ENCODE data around the gene ZNF776.
"Not testable (repeated sequence)": the region's sequence is repeated elsewhere in the genome, so short reads cannot be mapped to it uniquely, and the experiment has no call there.

Gene ZNF776

DNA sequence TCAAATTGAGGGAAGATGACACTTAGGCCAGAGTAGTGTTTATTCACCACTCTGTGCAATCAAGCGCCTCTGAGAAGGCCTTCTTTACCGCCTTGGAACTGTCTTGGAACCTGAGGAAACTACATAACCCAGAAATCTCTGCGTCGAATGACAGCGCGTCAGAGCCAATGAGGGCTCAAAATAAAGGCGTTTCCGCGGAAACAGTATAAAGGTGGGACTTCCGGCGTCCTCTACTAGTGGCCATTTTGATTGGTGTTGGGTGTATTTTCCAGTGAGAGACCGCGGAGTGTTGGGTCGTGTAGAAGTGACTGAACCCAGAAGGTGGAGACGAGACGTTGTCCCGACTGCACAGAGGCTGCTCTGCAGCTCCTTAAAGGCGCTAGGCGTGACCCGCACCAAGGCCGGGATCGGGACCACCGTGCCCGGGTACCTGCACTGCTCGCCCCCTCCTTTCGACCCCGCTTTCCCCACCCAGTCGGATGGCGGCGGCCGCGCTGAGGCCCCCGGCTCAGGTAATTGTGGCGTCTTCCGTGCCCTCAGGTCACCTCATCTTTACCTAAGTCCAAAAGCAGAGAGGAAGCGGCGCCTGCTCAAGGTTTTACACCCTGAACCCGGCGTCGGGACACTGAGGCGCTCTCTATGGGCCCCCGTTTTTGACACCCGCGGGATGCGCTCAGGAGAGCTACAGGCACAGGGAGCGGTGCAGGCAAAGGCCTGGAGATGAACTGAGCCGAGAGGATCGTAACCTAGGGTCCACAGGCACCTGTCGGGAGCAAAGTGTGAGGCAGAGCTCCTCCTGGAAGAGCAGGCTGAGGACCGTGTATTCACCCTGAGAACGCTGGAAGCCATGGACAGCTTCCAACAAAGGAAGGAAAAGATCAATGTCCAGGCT, at the start of gene ZNF776:
TSS of gene ZNF776 (plus strand) at position 236 of the 892 bp plus-strand sequence. CDS start at position 480, 244 bp downstream.
- DNase-seq (ENCODE audit: low read depth), result peak; percentile 65

DNA sequence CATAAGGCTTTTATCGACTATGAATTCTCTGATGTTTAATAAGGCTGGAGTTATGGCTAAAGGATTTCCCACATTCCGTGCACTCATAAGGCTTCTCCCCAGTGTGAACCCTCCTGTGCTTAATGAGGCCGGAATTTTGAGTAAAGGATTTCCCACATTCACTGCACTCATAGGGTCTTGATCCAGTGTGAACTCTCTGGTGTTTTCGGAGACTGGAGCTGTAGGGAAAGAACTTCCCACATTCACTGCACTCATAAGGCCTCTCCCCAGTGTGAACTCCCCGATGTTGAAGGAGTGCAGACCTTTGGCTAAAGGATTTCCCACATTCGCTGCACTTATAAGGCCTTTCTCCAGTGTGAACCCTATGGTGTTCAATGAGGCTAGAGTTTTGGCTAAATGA, 45.0 kb upstream of the ZNF776 start:
- DNase-seq (ENCODE audit: low read depth), result no peak

DNA sequence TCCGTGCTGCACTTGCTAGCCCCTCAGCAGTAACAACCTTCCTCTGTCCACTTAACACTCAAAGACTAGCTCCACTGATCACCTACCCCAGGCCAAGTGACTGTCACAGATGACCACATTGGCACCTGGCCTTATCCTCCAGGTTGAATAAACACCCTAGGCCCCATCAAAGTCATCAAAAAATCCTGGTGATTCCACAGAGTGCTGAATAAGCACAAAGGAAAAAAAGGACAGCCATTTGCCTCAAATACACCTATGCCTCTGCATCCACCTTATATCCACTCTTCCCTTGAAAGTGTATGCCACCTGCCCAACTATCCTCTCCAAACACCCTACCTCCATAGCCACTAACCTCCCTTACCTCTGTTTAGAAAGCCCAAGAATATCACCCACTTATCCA, 40.3 kb upstream of the ZNF776 start:
- no peak for DNase-seq (ENCODE audit: low read depth)

DNA sequence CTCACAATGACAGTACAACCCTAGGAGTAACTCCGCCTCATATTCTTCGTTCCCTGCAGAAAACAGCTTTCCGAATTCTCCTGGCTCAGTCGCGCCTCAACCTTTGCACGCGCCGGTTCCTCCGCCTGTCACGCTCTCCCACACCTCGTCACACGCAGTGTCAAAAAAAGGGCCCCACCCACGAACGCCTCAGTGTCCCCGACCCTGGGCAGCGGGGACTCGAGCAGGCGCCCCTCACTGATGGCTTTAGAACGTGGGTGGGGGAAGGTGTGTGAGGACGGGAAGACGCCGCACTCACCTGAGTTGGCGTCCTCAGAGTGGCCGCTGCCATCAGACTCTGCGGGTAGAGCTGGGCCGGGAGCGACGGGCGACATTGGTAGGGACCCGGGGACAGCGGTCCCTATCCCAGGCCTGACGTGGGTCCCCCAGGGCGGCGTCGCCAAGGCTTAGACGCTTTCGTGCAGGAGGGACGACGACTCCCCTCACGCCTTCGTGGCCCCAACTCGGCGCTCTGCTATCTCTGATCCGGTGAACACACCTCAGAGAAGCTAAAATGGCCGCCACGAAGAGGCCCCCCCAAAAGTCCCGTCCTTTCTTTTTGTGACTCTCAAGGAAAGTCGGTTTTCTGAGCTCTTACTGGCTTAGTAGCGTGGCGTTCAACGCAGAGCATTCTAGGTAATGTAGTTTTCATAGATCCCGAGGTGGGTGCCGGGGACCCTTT, 37.8 kb upstream of the ZNF776 start, which contains the start of gene ZNF154:
TSS of gene ZNF154 (minus strand) at position 564 of the 721 bp plus-strand sequence. CDS start at position 331, 233 bp downstream.
- peak; percentile 8 for DNase-seq (ENCODE audit: low read depth)

DNA sequence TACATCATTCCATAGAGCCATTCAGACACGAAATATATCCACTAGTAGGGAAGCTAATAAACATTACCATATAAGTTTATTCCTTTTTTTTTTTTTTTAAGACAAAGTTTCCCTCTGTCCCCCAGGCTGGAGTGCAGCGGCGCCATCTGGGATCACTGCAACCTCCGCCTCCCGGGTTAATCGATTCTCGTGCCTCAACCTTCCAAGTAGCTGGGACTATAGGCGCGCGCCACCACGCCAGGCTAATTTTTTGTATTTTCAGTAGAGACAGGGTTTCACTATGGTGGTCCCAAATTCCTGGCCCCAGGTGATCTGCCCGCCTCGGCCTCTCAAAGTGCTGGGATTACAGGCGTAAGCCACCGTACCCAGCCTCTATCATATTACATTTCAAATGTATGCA, 37.0 kb upstream of the ZNF776 start:
- DNase-seq (ENCODE audit: low read depth), result no peak

DNA sequence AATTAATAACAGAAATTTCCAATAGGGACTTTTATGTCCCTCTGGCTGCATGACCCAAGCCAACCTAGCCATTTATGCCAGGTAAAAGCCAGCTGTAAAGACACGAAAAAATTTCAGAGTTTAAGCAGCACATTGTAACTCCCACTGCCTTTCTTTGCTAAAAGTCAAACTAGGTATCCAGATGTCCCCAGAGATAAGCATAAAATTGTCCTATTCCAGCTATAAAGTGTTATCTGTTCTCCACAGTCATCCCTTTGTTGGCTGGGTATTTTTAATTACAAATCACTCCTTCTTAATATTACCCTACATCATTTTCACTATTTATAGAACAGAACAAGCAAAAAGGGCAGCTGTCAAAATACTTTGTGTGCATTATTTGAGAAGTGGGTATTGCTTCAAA, 34.4 kb upstream of the ZNF776 start:
- DNase-seq (ENCODE audit: low read depth), result no peak

DNA sequence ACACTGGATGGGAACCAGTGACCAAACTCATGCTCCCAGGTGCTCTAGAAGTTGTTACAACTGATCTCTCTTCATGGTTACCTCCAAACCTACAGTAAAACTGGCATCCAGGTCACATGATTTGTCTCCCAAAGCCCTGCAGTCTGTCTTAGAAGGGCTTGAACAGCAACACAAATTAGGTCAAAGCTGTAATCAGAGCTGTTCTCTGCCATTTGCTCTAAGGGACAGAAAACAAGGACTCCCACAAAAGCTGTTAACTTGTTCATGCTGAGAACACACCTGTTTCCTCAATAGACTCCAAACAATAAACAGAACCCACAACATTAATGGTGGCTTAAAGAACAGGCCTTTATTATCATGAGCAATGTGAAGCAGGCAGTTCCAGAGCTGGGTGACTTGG, 27.2 kb upstream of the ZNF776 start:
- DNase-seq (ENCODE audit: low read depth), result no peak

DNA sequence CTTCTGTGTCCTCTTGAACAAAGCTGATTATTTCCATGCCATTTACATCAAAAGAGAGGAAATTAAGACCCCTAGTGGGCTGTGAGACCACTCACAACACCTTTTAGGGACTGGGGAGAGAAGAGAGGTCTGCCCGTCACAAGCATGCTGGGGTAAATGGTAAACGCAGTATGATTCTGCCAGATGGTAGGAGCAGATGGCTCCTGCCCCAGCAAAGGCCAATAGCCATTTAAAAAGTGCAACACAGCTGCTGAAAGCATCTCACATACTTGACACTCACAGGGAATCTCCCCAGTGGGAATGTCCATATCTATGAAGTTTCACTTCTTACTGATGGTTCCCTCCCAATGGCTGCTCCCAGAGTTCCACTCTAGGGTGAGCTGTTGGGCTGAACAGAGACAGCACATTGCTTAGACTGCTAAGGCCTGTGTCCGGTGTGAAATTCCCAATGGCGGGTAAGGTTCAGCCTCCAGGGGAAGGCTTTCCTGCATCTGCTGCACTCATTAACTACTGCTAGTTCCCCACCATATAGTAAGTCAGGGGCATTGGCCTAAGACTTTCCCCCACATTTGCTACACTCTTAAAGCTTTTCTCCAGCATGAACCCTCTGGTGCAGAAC, 26.6 kb upstream of the ZNF776 start:
- DNase-seq (ENCODE audit: low read depth), result no peak

DNA sequence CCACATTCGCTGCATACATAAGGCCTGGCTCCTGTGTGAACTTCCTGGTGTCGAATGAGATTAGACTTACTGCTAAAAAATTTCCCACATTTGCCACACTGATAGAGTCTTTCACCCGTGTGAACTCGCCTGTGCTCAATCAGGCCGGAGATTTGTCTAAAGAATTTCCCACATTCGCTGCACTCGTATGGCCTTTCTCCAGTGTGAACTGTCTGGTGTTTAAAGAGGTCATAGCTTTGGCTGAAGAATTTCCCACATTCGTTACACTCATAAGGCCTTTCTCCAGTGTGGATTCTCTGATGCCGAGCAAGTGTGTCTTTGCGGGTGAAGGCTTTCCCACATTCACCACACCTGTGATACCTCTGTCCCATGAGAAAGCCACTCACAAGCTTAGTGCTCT, 25.7 kb upstream of the ZNF776 start:
- DNase-seq (ENCODE audit: low read depth), result no peak

DNA sequence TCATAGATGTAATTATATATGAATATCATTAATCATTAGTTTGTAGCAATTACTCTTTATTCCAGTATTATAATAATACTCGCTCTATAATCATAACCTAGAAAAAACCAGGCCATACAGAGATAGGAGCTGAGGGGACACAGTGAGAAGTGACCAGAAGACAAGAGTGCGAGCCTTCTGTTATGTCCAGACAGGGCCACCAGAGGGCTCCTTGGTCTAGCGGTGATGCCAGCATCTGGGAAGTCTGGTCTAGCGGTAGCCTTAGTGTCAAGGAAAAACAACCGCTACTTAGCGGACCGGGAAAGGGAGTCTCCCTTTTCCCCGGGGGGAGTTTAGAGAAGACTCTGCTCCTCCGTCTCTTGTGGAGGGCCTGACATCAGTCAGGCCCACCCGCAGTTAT, 8.3 kb upstream of the ZNF776 start:
- DNase-seq (ENCODE audit: low read depth), result not testable (repeated sequence)

DNA sequence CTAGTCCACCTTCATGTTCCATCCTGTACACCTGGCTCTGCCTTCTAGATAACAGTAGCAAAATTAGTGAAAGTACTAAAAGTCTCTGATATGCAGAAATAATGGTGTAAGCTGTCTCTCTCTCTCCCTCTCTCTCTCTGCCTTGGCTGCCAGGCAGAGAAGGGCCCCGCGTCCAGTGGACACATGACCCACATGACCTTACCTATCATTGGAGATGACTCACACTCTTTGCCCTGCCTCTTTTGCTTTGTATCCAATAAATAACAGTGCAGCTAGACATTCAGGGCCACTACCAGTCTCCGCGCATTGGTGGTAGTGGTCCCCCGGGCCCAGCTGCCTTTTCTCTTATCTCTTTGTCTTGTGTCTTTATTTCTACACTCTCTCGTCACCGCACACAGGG, 7.8 kb upstream of the ZNF776 start:
- DNase-seq (ENCODE audit: low read depth), result not testable (repeated sequence)

DNA sequence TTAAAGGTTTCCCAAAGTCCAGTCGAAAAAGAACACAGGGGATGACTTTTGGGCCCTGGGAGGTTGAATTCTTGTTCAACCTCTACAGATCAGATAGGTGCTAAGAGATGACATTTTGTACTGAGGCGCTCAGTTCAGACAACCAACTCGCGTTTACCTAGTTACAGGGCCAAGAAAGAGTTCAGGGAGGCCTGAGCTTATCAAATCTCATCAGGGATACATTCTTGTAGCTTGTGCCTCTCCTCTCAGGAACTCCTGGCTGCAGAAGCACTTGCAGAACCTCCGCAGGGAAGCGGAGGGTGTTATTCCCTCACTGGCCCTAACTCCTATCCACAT, 825 bp downstream of the ZNF776 start:
- no peak for DNase-seq (ENCODE audit: low read depth)

DNA sequence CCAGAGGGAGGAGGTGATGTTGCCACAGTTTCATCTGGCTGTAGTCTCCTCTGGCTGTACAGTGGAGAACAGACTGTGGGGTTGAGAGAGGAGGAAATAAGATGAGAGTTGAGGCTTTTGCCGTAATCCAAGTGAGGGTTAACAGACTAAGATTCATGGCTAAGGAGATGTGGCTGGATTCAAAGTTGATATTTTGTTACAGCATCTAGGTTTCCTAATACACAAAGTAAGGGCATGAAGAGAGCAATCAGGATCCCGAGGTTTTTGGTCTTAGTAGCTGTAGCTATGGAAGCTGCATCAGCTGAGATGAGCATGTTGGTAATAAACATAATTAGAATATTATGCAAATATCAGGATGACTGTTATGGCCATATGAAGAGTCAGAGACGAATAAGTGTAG, 1.4 kb downstream of the ZNF776 start:
- no peak for DNase-seq (ENCODE audit: low read depth)

DNA sequence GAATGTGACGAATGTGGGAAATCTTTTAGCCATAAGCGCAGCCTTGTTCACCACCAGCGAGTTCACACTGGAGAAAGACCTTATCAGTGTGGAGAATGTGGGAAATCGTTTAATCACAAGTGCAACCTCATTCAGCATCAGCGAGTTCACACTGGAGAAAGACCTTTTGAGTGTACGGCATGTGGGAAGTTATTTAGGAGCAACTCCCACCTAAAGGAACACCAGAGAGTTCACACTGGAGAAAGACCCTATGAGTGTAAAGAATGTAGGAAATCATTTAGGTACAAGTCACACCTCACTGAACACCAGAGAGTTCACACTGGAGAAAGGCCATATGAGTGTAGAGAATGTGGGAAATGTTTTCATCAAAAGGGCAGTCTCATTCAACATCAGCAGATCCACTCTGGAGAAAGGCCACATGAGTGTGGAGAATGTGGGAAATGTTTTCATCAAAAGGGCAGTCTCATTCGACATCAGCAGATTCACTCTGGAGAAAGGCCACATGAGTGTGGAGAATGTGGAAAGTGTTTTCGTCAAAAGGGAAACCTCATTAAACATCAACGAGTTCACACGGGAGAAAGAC, 7.6 kb downstream of the ZNF776 start:
- DNase-seq (ENCODE audit: low read depth), result no peak

DNA sequence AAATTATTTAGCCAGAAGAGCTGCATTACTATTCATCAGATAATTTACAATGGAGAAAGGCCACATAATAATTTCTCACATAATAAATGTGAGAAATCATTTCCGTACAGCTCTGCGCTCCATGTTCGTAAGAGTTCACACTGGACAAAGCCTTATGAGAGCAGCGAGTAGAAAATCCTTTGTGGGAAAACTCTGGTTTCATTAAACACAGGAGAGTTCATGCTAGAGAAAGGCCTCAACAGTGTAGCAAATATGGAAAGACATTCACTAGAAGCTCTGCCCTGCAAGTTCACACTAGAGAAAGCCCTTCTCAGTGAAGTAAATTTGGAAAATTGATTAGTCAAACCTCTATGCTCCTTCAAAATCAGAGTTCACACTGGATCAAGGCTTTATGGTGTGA, 8.4 kb downstream of the ZNF776 start:
- no peak for DNase-seq (ENCODE audit: low read depth)

DNA sequence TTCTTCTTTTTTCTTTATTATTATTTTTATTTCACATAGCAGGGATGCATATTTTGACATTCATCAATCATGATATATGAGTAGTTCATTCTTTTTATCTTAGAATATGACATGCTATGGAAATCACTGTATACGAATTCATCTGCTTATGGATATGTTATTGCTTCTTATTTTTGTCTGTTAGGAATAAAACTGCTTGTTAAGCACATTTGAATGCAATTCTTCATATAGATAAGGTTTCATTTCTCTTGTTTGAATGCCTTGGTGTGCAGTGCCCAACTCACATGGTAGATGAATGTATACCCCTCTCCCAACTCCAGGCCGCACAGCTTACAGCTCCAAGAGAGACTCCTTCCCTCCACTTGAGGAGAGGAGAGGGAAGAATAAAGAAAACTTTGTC, 11.3 kb downstream of the ZNF776 start:
- no peak for DNase-seq (ENCODE audit: low read depth)

DNA sequence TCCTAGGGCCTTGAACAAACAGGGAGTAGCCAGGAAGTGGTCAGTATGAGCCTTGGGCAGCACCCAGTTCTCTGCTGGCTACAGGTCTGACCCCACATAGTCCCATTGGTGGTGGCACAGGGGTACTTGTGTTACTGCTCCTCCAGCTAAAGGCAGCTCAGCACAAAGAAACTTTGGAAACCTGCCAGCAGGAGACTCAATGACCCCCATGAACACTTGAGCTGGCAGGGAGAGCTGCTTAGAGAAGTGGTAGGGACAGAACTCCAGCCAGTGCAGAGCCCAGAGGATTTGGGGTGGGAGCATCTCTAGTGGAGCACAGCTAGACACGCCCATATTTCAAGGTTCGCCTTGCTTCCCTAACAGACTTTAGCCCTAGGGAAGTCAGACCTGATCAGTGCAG, 12.5 kb downstream of the ZNF776 start:
- DNase-seq (ENCODE audit: low read depth), result no peak

DNA sequence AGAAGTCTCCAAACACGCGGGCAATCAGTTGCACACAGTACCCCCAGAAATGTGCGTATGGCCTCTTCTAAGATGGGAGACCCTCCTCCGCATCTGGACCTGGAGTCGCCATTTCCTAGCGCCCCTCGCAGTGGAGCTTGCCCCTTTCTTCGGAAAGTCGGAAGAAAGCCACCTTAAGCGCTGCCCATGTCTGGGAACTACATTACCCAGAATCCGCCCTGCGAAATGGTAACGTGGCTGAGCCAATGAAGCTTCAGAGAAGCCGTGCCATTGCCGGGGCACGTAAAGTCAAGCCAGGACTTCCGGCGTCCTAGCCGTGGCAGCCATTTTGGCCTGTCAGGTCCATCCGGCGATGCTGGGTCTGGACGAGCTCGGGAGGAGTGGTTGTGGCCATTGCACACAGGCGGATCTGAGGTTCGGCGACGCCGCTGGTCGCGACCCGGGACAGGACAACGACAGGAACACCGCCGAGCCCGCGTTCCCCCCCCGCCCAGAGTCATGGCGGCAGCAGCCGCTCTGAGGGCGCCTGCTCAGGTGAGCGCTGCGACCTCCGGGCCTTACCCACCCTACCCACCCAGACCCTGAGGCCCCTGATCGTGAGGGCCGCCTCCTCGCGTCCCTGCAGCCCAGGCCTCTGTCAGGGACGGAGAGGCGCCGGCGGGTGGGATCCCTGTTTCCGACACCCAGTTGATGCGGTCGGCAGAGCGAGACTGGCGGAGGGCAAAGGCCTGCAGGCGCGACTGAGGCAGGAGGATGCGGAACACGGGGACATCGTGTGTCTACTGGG, 22.9 kb downstream of the ZNF776 start, which contains the start of gene ZNF586:
TSS of gene ZNF586 (plus strand) at position 332 of the 787 bp plus-strand sequence. CDS start at position 499, 167 bp downstream.
- peak; percentile 78 for DNase-seq (ENCODE audit: low read depth)

DNA sequence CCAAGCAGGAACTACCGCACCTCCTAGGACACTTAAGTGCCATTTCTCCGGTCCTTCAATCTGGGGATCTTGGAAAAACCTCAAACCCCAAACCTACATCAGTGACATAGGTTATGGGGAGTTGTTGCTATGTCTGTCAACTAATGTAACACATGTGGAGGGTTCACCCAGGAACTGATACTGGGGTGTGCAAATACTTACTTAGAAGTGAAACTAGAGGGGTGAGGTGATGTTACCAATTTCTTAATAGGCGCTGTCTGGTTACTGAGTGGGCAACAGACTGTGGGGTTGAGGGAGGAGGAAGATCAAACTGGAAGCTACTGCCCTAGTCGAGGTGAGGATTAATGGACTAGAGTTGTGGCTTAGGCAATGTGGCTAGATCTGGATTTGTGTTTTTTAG, 24.8 kb downstream of the ZNF776 start:
- no peak for DNase-seq (ENCODE audit: low read depth)

DNA sequence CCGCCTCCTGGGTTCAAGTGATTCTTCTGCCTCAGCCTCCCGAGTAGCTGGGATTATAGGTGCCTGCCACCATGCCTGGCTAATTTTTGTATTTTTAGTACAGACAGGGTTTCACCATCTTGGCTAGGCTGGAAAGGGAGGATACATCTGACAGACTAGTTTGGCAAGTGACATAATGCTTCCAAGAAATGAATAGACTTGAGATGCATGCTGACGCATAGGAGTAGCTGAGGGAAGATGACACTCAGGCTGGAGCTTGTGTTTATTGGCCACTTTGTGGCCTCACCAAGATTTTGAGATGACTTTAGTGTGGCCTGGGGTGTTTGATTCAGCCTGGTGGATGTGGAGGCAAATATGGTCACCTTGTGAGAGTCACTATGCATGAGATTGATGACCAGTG, 26.9 kb downstream of the ZNF776 start:
- no peak for DNase-seq (ENCODE audit: low read depth)

DNA sequence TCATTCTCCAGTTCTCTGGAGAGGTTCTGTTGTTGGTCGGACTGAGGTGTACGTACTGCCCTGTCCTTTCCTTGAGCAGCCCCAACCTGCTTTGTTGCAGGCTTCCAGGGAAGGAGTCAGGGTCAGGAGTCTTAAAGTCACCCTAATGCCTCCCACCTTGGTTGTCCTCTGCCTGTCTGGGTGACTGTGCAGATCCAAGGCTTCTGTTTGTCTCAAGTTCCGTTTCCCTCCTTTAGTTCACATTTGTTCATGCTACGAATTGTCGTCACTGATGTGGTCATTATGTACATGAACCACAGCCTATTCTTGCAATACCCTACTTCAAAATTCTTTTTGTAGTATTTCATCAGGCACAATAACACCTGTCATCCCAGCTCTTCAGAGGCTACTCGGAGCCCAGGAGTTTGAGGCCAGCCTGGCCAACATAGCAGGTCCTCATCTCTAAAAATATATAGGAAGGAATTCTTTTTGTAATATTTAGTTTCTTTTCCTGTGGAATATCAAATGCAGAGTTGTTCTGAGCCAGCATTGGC, 30.2 kb downstream of the ZNF776 start:
- DNase-seq (ENCODE audit: low read depth), result no peak

All from activated T-cell treated with anti-CD3 and anti-CD28 coated beads for 48 hours (primary cell).